Panc1 (cell line): ENCODE results near the gene LASP1.

Source experiments
- POLR2AphosphoS5 ChIP-seq: IDR thresholded peaks from 2 replicates; pipeline ENCODE4 v1.6.1; 2012; ENCODE audit warnings: mild to moderate bottlenecking, low read depth, low read length, moderate library complexity
- TF ChIP-seq, protein P1 (sequence below), 2 experiments: IDR thresholded peaks; 2 replicates each; pipeline ENCODE4 v1.6.1; 2011 to 2012; ENCODE audit warnings: low read depth in 2 of 2, control low read depth in 1 of 2, low read length in 1 of 2, mild to moderate bottlenecking in 1 of 2, moderate library complexity in 1 of 2; ENCODE audit not compliant: insufficient read depth in 1 of 2

DNA sequence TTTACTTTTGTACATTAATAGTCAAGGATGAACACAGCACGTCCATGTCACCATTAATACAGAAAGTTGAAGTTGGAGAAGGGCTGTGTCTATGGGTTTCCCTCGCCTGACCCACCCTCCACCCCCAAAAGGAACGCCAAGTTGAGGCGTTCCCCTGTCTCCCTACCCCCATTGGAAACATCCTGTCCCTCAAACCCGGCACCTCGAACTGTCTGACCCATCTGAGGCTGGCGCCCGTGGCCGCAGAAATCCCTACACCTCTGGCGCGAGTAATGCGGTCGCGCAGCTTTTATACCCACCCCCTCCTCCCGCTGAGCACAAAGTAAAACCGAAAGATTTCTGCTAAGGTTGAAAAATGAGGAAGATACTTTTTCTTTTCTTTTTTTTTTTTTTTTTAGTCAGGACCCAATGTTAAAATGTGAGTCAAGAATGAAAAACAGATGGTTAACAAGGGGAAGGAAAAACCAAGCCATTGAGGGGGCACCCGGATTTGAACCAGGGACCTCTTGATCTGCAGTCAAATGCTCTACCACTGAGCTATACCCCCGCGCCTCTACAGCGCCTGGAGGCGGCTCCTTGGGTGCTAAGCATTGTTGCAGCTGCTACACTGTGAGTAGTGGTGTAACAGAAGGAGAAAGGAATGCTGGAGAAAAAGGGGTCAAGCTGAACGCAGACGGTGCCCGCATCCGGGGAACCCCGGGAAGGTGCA is 887 bp upstream of the LASP1 start:
- TF ChIP-seq, protein P1, sequence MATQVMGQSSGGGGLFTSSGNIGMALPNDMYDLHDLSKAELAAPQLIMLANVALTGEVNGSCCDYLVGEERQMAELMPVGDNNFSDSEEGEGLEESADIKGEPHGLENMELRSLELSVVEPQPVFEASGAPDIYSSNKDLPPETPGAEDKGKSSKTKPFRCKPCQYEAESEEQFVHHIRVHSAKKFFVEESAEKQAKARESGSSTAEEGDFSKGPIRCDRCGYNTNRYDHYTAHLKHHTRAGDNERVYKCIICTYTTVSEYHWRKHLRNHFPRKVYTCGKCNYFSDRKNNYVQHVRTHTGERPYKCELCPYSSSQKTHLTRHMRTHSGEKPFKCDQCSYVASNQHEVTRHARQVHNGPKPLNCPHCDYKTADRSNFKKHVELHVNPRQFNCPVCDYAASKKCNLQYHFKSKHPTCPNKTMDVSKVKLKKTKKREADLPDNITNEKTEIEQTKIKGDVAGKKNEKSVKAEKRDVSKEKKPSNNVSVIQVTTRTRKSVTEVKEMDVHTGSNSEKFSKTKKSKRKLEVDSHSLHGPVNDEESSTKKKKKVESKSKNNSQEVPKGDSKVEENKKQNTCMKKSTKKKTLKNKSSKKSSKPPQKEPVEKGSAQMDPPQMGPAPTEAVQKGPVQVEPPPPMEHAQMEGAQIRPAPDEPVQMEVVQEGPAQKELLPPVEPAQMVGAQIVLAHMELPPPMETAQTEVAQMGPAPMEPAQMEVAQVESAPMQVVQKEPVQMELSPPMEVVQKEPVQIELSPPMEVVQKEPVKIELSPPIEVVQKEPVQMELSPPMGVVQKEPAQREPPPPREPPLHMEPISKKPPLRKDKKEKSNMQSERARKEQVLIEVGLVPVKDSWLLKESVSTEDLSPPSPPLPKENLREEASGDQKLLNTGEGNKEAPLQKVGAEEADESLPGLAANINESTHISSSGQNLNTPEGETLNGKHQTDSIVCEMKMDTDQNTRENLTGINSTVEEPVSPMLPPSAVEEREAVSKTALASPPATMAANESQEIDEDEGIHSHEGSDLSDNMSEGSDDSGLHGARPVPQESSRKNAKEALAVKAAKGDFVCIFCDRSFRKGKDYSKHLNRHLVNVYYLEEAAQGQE (IDR thresholded peaks at IDR 0.05; ENCODE audit: insufficient read depth in 1 of 2, low read depth in 2 of 2, low read length in 1 of 2), result no peak
- TF ChIP-seq POLR2AphosphoS5, result no peak
